Measurements from ENCODE around the gene ARID5B.

The ARID5B gene

DNA sequence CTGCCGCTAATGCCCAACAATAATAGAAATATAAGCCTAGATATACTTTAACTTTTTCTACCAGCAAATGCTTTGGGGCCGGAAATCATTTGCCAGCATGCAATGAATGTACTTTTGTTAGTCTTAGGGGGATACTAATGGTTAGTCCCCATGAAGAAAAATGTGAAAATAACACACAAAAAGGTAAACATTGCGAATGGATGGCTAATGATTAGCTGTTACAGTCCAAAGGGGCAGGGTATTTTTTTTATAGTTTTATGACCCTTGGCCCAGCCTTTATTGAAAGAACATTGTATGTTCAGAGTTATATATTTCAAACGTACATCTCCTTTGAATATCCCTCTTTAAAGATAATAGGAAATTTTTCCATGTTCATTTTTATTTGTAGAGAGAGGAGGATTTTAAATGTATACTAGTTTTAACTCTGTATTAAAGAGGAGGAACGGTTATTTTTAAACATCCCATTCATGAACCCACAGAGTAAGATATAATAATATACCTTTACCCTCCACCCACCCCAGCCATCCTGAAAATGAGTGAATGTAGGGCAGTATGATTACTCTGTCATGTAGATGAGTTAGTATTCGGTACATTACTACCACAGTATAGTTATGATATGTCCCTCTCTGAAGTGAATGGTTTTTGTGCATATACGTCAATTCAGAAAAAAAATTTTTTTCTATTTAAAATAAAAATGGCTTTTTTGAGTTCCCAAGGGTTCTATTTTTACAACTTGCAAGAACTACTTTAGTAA lies 63.6 kb downstream of the ARID5B start:
- H3K27me3 ChIP-seq (replicated peaks; ENCODE audit: insufficient read depth, low read length) = no peaks in the 10 kb centered on the region
- no peak overlapping the region for H2AFZ ChIP-seq (ENCODE audit: low read length)
- peak overlapping the region; percentile 0; the same call in 1 of the 2 replicates for H3K4me2 ChIP-seq (ENCODE audit: low read depth, low read length)
- H3K9me2 ChIP-seq (replicated peaks; ENCODE audit: insufficient read depth, low read length) = no peaks in the 10 kb centered on the region
- peaks cover 70% of the 10 kb centered on the region for H3K4me1 ChIP-seq (ENCODE audit: low read length)
- H3F3A ChIP-seq (ENCODE audit: insufficient read depth, low read length) = peaks cover 36% of the 10 kb centered on the region
- H3K9me3 ChIP-seq (replicated peaks; ENCODE audit: insufficient read depth, low read length) = no peaks in the 10 kb centered on the region
- no peak overlapping the region for H3K4me3 ChIP-seq (ENCODE audit: low read length)
- H3K36me3 ChIP-seq (replicated peaks; ENCODE audit: insufficient read depth, low read length) = peaks cover 2% of the 10 kb centered on the region; the same call in 1 of the 2 replicates
- peaks cover 78% of the 10 kb centered on the region for H3K79me2 ChIP-seq (ENCODE audit: low read length)
- TF ChIP-seq EZH2 (optimal IDR thresholded peaks at IDR 0.05; ENCODE audit: low read depth, low read length) (no peak), EZH2phosphoT487 (IDR thresholded peaks at IDR 0.05; ENCODE audit: low read length) (no peak)
- TF ChIP-seq, protein P1, sequence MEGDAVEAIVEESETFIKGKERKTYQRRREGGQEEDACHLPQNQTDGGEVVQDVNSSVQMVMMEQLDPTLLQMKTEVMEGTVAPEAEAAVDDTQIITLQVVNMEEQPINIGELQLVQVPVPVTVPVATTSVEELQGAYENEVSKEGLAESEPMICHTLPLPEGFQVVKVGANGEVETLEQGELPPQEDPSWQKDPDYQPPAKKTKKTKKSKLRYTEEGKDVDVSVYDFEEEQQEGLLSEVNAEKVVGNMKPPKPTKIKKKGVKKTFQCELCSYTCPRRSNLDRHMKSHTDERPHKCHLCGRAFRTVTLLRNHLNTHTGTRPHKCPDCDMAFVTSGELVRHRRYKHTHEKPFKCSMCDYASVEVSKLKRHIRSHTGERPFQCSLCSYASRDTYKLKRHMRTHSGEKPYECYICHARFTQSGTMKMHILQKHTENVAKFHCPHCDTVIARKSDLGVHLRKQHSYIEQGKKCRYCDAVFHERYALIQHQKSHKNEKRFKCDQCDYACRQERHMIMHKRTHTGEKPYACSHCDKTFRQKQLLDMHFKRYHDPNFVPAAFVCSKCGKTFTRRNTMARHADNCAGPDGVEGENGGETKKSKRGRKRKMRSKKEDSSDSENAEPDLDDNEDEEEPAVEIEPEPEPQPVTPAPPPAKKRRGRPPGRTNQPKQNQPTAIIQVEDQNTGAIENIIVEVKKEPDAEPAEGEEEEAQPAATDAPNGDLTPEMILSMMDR (IDR thresholded peaks at IDR 0.05; ENCODE audit: low read length) = no peak
- DNase-seq = no peak
- H3K9ac ChIP-seq (ENCODE audit: low read length) = no peak overlapping the region
- no peak overlapping the region for H3K27ac ChIP-seq (ENCODE audit: low read length)
- H4K20me1 ChIP-seq (ENCODE audit: insufficient read depth, low read length) = no peaks in the 10 kb centered on the region

DNA sequence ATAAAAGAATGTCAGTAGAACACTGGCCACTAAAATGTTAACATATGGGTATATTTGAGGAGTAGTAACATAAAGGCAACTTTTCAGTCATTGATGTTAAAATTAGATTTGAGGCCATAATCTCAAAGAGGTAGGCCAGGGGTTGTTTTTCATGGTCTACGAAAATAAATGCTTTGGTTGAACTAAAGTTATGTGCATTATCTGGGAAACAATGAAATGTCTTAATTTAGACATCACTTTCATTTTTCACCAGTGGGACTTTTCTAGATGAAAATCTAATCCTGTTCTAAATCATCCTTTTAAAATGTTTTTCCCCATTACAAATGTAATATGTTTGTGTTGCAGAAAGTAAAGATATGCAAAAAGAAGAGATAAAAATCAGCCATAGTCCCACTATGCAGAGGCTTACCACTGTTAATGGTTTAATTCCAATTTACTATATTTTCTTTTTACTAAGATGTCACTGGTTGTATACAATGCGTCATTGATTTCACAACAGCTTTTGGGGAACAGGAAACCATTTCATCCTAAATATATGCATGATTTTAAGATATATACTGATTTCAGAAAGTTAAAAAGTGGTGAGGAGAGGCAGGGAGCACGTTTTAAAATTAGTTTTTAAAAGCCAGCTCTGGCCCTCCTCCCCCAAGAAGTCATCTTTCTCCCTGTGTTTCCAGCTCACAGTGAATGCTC lies 64.3 kb downstream of the ARID5B start:
- Histone ChIP-seq H3K9ac (ENCODE audit: low read length) (no peak overlapping the region), H3K27ac (ENCODE audit: low read length) (no peak overlapping the region), H4K20me1 (ENCODE audit: insufficient read depth, low read length) (no peaks in the 10 kb centered on the region), H3K4me3 (ENCODE audit: low read length) (no peak overlapping the region), H3F3A (ENCODE audit: insufficient read depth, low read length) (peaks cover 31% of the 10 kb centered on the region), H2AFZ (ENCODE audit: low read length) (no peak overlapping the region), H3K9me3 (replicated peaks; ENCODE audit: insufficient read depth, low read length) (no peaks in the 10 kb centered on the region), H3K9me2 (replicated peaks; ENCODE audit: insufficient read depth, low read length) (no peaks in the 10 kb centered on the region), H3K36me3 (replicated peaks; ENCODE audit: insufficient read depth, low read length) (peaks cover 2% of the 10 kb centered on the region; the same call in 1 of the 2 replicates), H3K4me2 (ENCODE audit: low read depth, low read length) (peak overlapping the region; percentile 0; the same call in 1 of the 2 replicates), H3K27me3 (replicated peaks; ENCODE audit: insufficient read depth, low read length) (no peaks in the 10 kb centered on the region), H3K79me2 (ENCODE audit: low read length) (peaks cover 85% of the 10 kb centered on the region), H3K4me1 (ENCODE audit: low read length) (peaks cover 70% of the 10 kb centered on the region)
- no peak for DNase-seq
- TF ChIP-seq EZH2 (optimal IDR thresholded peaks at IDR 0.05; ENCODE audit: low read depth, low read length) (no peak), EZH2phosphoT487 (IDR thresholded peaks at IDR 0.05; ENCODE audit: low read length) (no peak)
- TF ChIP-seq, protein P1 (IDR thresholded peaks at IDR 0.05; ENCODE audit: low read length) = no peak

DNA sequence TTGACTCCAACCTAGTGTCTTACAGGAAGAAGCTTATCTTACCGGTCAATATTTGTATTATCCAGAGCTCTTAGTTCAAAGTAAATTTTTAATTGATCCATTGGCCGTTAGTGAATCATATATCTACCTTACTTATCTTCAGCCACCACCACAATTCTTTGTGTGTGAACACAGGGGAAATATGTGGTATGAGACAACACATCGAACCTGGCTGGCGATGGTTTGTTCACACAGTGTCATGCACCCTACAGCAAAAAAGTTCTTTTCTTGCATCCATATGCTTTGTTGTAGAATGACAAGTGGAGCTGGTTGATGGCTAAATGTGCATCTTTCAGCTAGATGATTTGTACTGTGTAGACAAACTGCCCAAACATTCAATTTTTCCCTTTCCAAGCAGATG lies 65.8 kb downstream of the ARID5B start:
- TF ChIP-seq, protein P1 (IDR thresholded peaks at IDR 0.05; ENCODE audit: low read length) = no peak
- TF ChIP-seq EZH2phosphoT487 (IDR thresholded peaks at IDR 0.05; ENCODE audit: low read length) (no peak), EZH2 (optimal IDR thresholded peaks at IDR 0.05; ENCODE audit: low read depth, low read length) (no peak)
- Histone ChIP-seq H3K27ac (ENCODE audit: low read length) (no peak overlapping the region), H3K4me1 (ENCODE audit: low read length) (peaks cover 63% of the 10 kb centered on the region)

More for the DNA sequence above, 65.8 kb downstream of the ARID5B start:
- Histone ChIP-seq H2AFZ (ENCODE audit: low read length) (no peak overlapping the region), H3K79me2 (ENCODE audit: low read length) (peaks cover 90% of the 10 kb centered on the region), H3K9ac (ENCODE audit: low read length) (no peak overlapping the region), H3K4me2 (ENCODE audit: low read depth, low read length) (no peak overlapping the region), H3K4me3 (ENCODE audit: low read length) (no peak overlapping the region), H3K27me3 (replicated peaks; ENCODE audit: insufficient read depth, low read length) (no peaks in the 10 kb centered on the region), H3F3A (ENCODE audit: insufficient read depth, low read length) (peaks cover 17% of the 10 kb centered on the region), H4K20me1 (ENCODE audit: insufficient read depth, low read length) (no peaks in the 10 kb centered on the region), H3K9me3 (replicated peaks; ENCODE audit: insufficient read depth, low read length) (no peaks in the 10 kb centered on the region), H3K9me2 (replicated peaks; ENCODE audit: insufficient read depth, low read length) (no peaks in the 10 kb centered on the region), H3K36me3 (replicated peaks; ENCODE audit: insufficient read depth, low read length) (peaks cover 2% of the 10 kb centered on the region; the same call in 1 of the 2 replicates)
- no peak for DNase-seq
